ENCODE measurements around the gene ATN1.
"Not testable (repeated sequence)": the region's sequence is repeated elsewhere in the genome, so short reads cannot be mapped to it uniquely, and the experiment has no call there.

ATN1 gene, protein sequence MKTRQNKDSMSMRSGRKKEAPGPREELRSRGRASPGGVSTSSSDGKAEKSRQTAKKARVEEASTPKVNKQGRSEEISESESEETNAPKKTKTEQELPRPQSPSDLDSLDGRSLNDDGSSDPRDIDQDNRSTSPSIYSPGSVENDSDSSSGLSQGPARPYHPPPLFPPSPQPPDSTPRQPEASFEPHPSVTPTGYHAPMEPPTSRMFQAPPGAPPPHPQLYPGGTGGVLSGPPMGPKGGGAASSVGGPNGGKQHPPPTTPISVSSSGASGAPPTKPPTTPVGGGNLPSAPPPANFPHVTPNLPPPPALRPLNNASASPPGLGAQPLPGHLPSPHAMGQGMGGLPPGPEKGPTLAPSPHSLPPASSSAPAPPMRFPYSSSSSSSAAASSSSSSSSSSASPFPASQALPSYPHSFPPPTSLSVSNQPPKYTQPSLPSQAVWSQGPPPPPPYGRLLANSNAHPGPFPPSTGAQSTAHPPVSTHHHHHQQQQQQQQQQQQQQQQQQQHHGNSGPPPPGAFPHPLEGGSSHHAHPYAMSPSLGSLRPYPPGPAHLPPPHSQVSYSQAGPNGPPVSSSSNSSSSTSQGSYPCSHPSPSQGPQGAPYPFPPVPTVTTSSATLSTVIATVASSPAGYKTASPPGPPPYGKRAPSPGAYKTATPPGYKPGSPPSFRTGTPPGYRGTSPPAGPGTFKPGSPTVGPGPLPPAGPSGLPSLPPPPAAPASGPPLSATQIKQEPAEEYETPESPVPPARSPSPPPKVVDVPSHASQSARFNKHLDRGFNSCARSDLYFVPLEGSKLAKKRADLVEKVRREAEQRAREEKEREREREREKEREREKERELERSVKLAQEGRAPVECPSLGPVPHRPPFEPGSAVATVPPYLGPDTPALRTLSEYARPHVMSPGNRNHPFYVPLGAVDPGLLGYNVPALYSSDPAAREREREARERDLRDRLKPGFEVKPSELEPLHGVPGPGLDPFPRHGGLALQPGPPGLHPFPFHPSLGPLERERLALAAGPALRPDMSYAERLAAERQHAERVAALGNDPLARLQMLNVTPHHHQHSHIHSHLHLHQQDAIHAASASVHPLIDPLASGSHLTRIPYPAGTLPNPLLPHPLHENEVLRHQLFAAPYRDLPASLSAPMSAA (N-terminal part only)

DNA sequence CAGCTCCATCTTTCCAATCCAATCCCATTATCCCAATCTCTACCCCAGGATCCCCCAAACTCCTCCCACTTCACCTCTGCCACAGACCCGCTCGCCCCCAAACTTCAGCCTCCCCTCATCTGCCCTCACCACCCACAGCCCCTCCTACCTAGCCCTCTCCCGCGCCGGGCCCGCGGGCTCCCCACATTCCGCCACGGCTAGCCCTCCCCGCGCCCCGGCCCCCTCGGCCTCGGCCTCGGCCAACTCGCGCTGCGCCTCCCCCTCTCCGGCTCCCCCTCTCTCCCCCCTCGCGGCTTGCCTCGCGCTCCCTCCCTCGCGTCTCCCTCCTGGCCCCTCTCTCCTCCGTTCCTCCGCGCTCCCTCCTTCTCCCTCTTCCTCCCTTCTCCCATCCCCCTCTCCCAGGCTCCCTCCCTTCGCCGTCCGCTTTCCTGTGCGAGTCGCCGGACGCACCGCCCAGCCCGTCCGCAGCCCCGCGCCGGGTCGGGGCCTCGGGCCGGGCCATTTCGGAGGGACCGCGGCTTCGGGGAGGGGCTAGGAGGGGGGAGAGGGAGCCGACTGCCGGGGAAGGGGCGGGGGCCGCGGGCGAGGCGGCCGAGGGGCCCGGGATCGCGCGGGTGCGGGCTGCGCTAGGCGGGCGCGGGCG, at the start of gene ATN1:
TSS of gene ATN1 (plus strand) at position 581 of the 643 bp plus-strand sequence. CDS start 6,043 bp downstream, outside the sequence.
- H3K4me3 ChIP-seq (ENCODE audit: low read depth, low read length) = peak within 1 kb of the TSS; percentile 75
- TF ChIP-seq, protein P1, sequence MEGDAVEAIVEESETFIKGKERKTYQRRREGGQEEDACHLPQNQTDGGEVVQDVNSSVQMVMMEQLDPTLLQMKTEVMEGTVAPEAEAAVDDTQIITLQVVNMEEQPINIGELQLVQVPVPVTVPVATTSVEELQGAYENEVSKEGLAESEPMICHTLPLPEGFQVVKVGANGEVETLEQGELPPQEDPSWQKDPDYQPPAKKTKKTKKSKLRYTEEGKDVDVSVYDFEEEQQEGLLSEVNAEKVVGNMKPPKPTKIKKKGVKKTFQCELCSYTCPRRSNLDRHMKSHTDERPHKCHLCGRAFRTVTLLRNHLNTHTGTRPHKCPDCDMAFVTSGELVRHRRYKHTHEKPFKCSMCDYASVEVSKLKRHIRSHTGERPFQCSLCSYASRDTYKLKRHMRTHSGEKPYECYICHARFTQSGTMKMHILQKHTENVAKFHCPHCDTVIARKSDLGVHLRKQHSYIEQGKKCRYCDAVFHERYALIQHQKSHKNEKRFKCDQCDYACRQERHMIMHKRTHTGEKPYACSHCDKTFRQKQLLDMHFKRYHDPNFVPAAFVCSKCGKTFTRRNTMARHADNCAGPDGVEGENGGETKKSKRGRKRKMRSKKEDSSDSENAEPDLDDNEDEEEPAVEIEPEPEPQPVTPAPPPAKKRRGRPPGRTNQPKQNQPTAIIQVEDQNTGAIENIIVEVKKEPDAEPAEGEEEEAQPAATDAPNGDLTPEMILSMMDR (IDR thresholded peaks at IDR 0.05; ENCODE audit: low read depth, low read length) = no peak

DNA sequence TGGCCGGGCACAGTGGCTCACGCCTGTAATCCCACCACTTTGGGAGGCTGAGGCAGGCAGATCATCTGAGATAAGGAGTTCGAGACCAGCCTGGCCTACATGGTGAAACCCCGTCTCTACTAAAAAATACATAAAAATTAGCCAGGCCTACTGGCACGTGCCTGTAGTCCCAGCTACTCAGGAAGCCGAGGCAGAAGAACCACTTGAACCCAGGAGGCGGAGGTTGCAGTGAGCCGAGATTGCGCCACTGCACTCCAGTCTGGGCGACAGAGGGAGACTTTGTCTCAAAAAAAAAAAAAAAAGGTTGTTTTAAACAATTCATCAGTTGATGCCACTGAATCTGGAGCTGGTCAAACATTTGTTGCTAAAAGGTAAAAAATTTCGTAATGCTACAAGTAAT, 47.9 kb upstream of the ATN1 start:
- not testable (repeated sequence) for H3K4me3 ChIP-seq (ENCODE audit: low read depth, low read length)

DNA sequence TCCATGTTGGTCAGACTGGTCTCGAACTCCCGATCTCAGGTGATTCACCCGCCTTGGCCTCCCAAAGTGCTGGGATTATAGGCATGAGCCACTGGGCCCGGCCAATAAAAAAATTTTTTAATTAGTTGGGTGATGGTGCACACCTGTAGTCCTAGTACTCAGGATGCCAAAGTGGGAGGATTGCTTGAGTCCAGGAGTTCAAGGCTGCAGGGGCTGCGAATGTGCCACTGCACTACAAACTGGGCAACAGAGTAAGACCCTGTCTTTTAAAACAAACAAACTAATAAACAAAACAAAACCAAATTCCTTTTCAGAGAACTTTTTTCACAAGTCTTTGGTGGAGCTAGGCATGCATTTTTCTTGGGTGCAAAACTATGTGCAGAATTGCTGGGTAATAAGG, 44.5 kb upstream of the ATN1 start:
- H3K4me3 ChIP-seq (ENCODE audit: low read depth, low read length) = no peak overlapping the region
- TF ChIP-seq, protein P1 (IDR thresholded peaks at IDR 0.05; ENCODE audit: low read depth, low read length) = no peak

DNA sequence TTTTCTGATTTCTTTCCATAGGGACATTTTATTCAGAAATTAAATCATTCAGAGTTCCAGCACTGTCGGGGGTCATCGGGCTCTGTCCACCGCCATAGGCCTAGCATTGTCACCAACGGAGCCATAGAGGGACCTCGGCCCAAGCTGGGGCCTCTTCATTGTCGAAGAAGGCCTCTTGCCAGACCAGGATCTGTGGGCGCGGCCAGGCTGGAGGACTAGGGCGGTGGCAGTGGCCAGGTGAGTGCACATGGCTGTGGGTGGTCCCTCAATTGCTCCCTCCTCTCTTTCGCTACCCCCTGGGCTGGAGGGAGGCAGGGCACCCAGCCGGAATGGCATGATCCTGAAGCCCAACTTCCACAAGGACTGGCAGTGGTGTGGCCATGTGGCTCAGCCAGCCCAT, 44.1 kb upstream of the ATN1 start:
- no peak overlapping the region for H3K4me3 ChIP-seq (ENCODE audit: low read depth, low read length)
- TF ChIP-seq, protein P1 (IDR thresholded peaks at IDR 0.05; ENCODE audit: low read depth, low read length) = no peak

DNA sequence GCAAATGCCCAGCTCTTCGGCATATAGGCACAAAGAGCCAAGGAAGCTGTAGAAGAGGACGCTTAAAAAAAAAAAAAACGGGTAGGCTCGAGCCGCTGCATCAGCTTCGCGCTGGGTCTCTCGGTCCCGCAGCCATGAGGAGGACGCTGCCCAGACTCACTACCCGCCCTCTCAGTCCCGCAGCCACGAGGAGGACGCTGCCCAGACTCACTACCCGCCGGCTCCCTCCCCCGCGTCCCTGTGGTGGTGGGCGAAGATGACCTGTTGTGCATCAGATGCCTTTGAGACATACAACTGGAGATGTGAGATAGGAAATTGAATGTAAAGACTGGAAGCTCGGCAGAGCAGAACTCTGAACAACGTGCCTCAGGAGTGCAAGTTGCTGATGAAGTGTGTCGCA, 43.2 kb upstream of the ATN1 start:
- no peak overlapping the region for H3K4me3 ChIP-seq (ENCODE audit: low read depth, low read length)
- TF ChIP-seq, protein P1 (IDR thresholded peaks at IDR 0.05; ENCODE audit: low read depth, low read length) = no peak

DNA sequence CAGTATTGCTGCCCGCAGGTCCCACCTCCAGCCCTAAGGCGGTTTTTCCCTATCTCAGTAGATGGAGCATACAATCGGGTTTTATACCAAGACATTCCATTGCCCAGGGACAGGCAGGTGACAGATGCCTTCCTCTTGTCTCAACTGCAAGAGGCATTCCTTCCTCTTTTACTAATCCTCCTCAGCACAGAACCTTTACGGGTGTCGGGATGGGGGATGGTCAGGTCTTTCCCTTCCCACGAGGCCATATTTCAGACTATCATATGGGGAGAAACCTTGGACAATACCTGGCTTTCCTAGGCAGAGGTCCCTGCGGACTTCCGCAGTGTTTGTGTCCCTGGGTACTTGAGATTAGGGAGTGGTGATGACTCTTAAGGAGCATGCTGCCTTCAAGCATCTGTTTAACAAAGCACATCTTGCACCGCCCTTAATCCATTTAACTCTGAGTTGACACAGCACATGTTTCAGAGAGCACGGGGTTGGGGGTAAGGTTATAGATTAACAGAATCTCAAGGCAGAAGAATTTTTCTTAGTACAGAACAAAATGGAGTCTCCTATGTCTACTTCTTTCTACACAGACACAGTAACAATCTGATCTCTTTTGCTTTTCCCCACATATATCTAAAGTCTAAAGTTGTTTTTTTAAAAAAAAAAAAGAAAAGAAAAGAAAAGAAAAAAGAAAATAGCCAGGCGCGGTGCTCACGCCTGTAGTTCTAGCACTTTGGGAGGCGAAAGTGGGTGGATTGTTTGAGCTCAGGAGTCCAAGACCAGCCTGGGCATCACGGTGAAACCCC, 41.4 kb upstream of the ATN1 start:
- H3K4me3 ChIP-seq (ENCODE audit: low read depth, low read length) = not testable (repeated sequence)

DNA sequence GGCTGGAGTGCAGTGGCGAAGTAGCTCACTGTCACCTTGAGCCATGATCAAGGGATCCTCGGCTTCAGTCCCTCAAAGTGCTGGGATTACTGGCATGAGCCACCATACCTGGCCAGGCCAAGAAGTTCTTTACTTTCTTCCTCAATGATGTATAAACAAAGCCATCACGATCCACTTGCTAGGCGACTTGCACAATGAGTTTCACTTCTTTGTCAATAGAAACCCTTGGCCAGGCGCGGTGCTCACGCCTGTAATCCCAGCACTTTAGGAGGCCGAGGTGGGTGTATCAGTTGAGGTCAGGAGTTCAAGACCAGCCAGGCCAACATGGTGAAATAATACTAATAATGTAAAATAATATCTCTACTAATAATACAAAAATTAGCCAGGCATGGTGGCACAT, 40.3 kb upstream of the ATN1 start:
- TF ChIP-seq, protein P1 (IDR thresholded peaks at IDR 0.05; ENCODE audit: low read depth, low read length) = no peak

More for the DNA sequence above, 40.3 kb upstream of the ATN1 start:
- H3K4me3 ChIP-seq (ENCODE audit: low read depth, low read length) = no peak overlapping the region

Data from WI38 (cell line).